GM23338 (cell line): ENCODE measurements around the gene RNF181. TPM values are rescaled to one million over a fixed set of nuclear protein-coding genes. Genes with fewer than 3 reads are reported as not detected.
A peak's percentile ranks its signal among the peaks of the same experiment; 100 is the strongest.

Experiments used
- ATAC-seq: fragments of 200-7000 bp; cut with Tn5 transposase; 3 replicates; pipeline ENCODE4 v1.9.1; 2020
- DNase-seq: peaks from one replicate; pipeline ENCODE4 v3.0.0-alpha.2; 2015; ENCODE audit warnings: low spot score
- H2AFZ ChIP-seq: fragments of 200-600 bp; sonication (generic); 2 replicates; pipeline ENCODE4 v1.8.0; 2016; ENCODE audit warnings: antibody characterized with exemption, mild to moderate bottlenecking, moderate library complexity
- H3F3A ChIP-seq: fragments of 200-600 bp; sonication (generic); replicated peaks from 2 replicates; pipeline ENCODE4 v1.8.0; 2017; ENCODE audit warnings: antibody characterized with exemption, mixed run types, low read depth
- H3K27ac ChIP-seq: fragments of 200-600 bp; sonication (generic); 2 replicates; pipeline ENCODE4 v1.6.1; 2016; ENCODE audit warnings: low read depth
- H3K27me3 ChIP-seq: fragments of 200-600 bp; sonication (generic); 2 replicates; pipeline ENCODE4 v1.8.0; 2016; ENCODE audit warnings: mild to moderate bottlenecking, mixed run types, moderate library complexity; ENCODE audit not compliant: insufficient read depth
- H3K36me3 ChIP-seq: fragments of 200-600 bp; sonication (generic); 2 replicates; pipeline ENCODE4 v1.8.0; 2016; ENCODE audit warnings: mild to moderate bottlenecking; ENCODE audit not compliant: insufficient read depth
- H3K4me1 ChIP-seq: fragments of 200-600 bp; sonication (generic); 2 replicates; pipeline ENCODE4 v1.8.0; 2016; ENCODE audit warnings: mild to moderate bottlenecking, moderate library complexity; ENCODE audit not compliant: insufficient read depth
- H3K4me2 ChIP-seq: fragments of 200-600 bp; sonication (generic); 2 replicates; pipeline ENCODE4 v1.7.1; 2017; ENCODE audit warnings: mixed run types
- H3K4me3 ChIP-seq: fragments of 200-600 bp; sonication (generic); 2 replicates; pipeline ENCODE4 v1.6.1; 2016; ENCODE audit warnings: mixed run types
- H3K79me2 ChIP-seq: fragments of 200-600 bp; sonication (generic); replicated peaks from 2 replicates; pipeline ENCODE4 v1.8.0; 2017; ENCODE audit warnings: mild to moderate bottlenecking; ENCODE audit not compliant: insufficient read depth
- H3K9me2 ChIP-seq: fragments of 200-600 bp; sonication (generic); 2 replicates; pipeline ENCODE4 v1.8.0; 2017; ENCODE audit not compliant: insufficient read depth
- H4K20me1 ChIP-seq: fragments of 200-600 bp; sonication (generic); replicated peaks from 2 replicates; pipeline ENCODE4 v1.8.0; 2017; ENCODE audit warnings: mild to moderate bottlenecking; ENCODE audit not compliant: insufficient read depth
- H3K27ac Mint-ChIP-seq: 2 replicates; pipeline ENCODE4 v1.8.0; 2020; ENCODE audit warnings: inconsistent platforms, mild to moderate bottlenecking, moderate library complexity, mixed read lengths
- H3K27me3 Mint-ChIP-seq: 3 replicates; pipeline ENCODE4 v1.8.0; 2022; ENCODE audit warnings: low read depth, mild to moderate bottlenecking, moderate library complexity, mixed read lengths, inconsistent platforms; ENCODE audit not compliant: insufficient read depth, poor library complexity
- H3K36me3 Mint-ChIP-seq: 3 replicates; pipeline ENCODE4 v1.8.0; 2021; ENCODE audit warnings: low read depth, mild to moderate bottlenecking, inconsistent platforms, moderate library complexity, mixed read lengths
- H3K4me1 Mint-ChIP-seq: 3 replicates; pipeline ENCODE4 v1.8.0; 2020; ENCODE audit warnings: mild to moderate bottlenecking, inconsistent platforms, mixed read lengths
- H3K4me3 Mint-ChIP-seq: 3 replicates; pipeline ENCODE4 v1.8.0; 2021; ENCODE audit warnings: moderate library complexity, mild to moderate bottlenecking, inconsistent platforms, mixed read lengths
- H3K9me3 Mint-ChIP-seq: 3 replicates; pipeline ENCODE4 v1.8.0; 2020; ENCODE audit warnings: moderate library complexity, mild to moderate bottlenecking, inconsistent platforms, mixed read lengths
- CREB1 ChIP-seq: fragments of 250-450 bp; sonication (Bioruptor Pico); IDR thresholded peaks from 2 replicates; pipeline ENCODE4 v1.5.0; 2020; ENCODE audit warnings: low read depth, mild to moderate bottlenecking, moderate library complexity
- EZH2phosphoT487 ChIP-seq: fragments of 200-600 bp; sonication (generic); IDR thresholded peaks from one replicate; pipeline ENCODE4 v1.8.1; 2018; ENCODE audit warnings: antibody characterized with exemption; ENCODE audit not compliant: unreplicated experiment
- JUNB ChIP-seq: IDR thresholded peaks from one replicate; pipeline ENCODE4 v1.6.1; 2016; ENCODE audit warnings: antibody characterized with exemption; ENCODE audit not compliant: unreplicated experiment
- NANOG ChIP-seq: IDR thresholded peaks from 2 replicates; pipeline ENCODE4 v1.6.1; 2016; ENCODE audit warnings: antibody characterized with exemption, borderline replicate concordance
- POLR2AphosphoS5 ChIP-seq: IDR thresholded peaks from 2 replicates; pipeline ENCODE4 v1.6.1; 2016; ENCODE audit warnings: antibody characterized with exemption, low read depth
- ZNF114 ChIP-seq: fragments of 250-450 bp; sonication (Bioruptor Pico); IDR thresholded peaks from 2 replicates; pipeline ENCODE4 v1.5.0; 2020; ENCODE audit warnings: mild to moderate bottlenecking, moderate library complexity
- ZNF331 ChIP-seq: fragments of 250-450 bp; sonication (Bioruptor Pico); IDR thresholded peaks from 2 replicates; pipeline ENCODE4 v1.5.0; 2020; ENCODE audit warnings: low read depth, mild to moderate bottlenecking, moderate library complexity
- polyA plus RNA-seq: library from polyadenylated mRNA; unstranded; fragments of >200 nt; fragmentation: Nextera tagmentation; extraction: Ambion mirVana; gene quantifications from 2 replicates; pipeline ENCODE4 v1.2.1, GENCODE V29; 2016
- total RNA-seq: library from RNA; depleted of rRNA; stranded (reverse); fragments of >200 nt; shearing (Covaris generic); gene quantifications from 2 replicates; pipeline ENCODE4 v1.2.3, GENCODE V29; 2014
- TF ChIP-seq, protein P1 (sequence below): fragments of 250-450 bp; sonication (Bioruptor Pico); IDR thresholded peaks from 2 replicates; pipeline ENCODE4 v1.5.0; 2020; ENCODE audit warnings: mild to moderate bottlenecking, moderate library complexity
- TF ChIP-seq, protein P2 (sequence below): IDR thresholded peaks from 2 replicates; pipeline ENCODE4 v1.6.1; 2016; ENCODE audit warnings: antibody characterized with exemption

RNF181 gene
- total and polyA plus RNA-seq, 2 experiments from 2014 or later: 114 to 260 TPM

DNA sequence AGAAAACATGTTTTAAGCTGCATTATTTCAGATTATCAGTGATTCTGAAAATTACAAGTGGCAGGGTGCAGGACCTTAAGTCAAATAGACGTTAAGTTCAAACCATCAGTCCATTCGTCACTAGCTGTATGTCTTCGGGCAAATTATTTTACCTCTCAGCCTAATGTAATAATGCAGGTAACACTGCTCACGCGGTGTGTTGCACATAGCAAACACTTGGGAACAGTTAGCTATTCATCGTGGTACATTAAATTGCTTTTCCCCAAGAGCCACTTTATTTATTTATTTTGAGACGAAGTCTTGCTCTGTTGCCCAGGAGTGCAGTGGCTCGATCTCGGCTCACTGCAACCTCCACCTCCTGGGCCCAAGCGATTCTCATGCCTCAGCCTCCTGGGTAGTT, 46.5 kb upstream of the RNF181 start (continued):
- TF ChIP-seq, protein P1, sequence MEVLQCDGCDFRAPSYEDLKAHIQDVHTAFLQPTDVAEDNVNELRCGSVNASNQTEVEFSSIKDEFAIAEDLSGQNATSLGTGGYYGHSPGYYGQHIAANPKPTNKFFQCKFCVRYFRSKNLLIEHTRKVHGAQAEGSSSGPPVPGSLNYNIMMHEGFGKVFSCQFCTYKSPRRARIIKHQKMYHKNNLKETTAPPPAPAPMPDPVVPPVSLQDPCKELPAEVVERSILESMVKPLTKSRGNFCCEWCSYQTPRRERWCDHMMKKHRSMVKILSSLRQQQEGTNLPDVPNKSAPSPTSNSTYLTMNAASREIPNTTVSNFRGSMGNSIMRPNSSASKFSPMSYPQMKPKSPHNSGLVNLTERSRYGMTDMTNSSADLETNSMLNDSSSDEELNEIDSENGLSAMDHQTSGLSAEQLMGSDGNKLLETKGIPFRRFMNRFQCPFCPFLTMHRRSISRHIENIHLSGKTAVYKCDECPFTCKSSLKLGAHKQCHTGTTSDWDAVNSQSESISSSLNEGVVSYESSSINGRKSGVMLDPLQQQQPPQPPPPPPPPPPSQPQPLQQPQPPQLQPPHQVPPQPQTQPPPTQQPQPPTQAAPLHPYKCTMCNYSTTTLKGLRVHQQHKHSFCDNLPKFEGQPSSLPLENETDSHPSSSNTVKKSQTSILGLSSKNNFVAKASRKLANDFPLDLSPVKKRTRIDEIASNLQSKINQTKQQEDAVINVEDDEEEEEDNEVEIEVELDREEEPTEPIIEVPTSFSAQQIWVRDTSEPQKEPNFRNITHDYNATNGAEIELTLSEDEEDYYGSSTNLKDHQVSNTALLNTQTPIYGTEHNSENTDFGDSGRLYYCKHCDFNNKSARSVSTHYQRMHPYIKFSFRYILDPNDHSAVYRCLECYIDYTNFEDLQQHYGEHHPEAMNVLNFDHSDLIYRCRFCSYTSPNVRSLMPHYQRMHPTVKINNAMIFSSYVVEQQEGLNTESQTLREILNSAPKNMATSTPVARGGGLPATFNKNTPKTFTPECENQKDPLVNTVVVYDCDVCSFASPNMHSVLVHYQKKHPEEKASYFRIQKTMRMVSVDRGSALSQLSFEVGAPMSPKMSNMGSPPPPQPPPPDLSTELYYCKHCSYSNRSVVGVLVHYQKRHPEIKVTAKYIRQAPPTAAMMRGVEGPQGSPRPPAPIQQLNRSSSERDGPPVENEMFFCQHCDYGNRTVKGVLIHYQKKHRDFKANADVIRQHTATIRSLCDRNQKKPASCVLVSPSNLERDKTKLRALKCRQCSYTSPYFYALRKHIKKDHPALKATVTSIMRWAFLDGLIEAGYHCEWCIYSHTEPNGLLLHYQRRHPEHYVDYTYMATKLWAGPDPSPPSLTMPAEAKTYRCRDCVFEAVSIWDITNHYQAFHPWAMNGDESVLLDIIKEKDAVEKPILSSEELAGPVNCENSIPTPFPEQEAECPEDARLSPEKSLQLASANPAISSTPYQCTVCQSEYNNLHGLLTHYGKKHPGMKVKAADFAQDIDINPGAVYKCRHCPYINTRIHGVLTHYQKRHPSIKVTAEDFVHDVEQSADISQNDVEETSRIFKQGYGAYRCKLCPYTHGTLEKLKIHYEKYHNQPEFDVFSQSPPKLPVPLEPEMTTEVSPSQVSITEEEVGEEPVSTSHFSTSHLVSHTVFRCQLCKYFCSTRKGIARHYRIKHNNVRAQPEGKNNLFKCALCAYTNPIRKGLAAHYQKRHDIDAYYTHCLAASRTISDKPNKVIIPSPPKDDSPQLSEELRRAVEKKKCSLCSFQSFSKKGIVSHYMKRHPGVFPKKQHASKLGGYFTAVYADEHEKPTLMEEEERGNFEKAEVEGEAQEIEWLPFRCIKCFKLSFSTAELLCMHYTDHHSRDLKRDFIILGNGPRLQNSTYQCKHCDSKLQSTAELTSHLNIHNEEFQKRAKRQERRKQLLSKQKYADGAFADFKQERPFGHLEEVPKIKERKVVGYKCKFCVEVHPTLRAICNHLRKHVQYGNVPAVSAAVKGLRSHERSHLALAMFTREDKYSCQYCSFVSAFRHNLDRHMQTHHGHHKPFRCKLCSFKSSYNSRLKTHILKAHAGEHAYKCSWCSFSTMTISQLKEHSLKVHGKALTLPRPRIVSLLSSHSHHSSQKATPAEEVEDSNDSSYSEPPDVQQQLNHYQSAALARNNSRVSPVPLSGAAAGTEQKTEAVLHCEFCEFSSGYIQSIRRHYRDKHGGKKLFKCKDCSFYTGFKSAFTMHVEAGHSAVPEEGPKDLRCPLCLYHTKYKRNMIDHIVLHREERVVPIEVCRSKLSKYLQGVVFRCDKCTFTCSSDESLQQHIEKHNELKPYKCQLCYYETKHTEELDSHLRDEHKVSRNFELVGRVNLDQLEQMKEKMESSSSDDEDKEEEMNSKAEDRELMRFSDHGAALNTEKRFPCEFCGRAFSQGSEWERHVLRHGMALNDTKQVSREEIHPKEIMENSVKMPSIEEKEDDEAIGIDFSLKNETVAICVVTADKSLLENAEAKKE (CRISPR knock-in tag): no peak

DNA sequence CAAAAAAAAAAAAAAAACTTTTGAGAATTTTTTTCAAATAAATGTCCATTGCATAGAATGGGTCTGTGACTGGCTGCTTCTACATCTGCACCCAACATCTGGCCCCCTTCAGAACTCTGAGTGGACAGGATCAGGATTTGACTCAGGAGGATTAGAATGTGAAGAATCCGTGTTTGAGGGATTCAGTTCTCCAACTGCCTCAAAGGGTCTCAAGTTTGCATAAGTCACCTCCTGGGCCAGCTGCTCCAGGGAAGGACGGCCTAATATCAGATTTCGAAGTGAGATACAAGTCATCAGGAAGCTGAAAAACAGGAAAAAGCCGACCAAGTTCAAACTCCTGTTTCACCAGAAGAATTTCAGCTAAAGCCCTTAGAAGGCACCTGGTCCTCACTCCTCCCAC, 45.7 kb upstream of the RNF181 start:
- peaks cover 37% of the 10 kb centered on the region for H3K36me3 ChIP-seq
- H3K27me3 ChIP-seq: no peaks in the 10 kb centered on the region
- H3K4me3 ChIP-seq: no peak overlapping the region
- H3K4me1 ChIP-seq: no peaks in the 10 kb centered on the region
- ATAC-seq (no peak), DNase-seq (peak; percentile 44)
- H3K4me3 Mint-ChIP-seq: no peak overlapping the region
- H3K27ac ChIP-seq: no peak overlapping the region
- H3K27me3 Mint-ChIP-seq: peaks cover 18% of the 10 kb centered on the region
- no peak overlapping the region for H3K4me2 ChIP-seq
- H3K36me3 Mint-ChIP-seq: peaks cover 77% of the 10 kb centered on the region
- no peaks in the 10 kb centered on the region for H3K9me2 ChIP-seq
- no peak overlapping the region for H3K27ac Mint-ChIP-seq
- no peaks in the 10 kb centered on the region for H4K20me1 ChIP-seq
- H3K9me3 Mint-ChIP-seq: no peaks in the 10 kb centered on the region; the same call in 2 of the 3 replicates
- H3F3A ChIP-seq: peaks cover 27% of the 10 kb centered on the region
- H2AFZ ChIP-seq: no peak overlapping the region
- H3K4me1 Mint-ChIP-seq: peaks cover 8% of the 10 kb centered on the region; the same call in 2 of the 3 replicates
- no peaks in the 10 kb centered on the region for H3K79me2 ChIP-seq
- TF ChIP-seq POLR2AphosphoS5: no peak
- TF ChIP-seq ZNF331 (CRISPR knock-in tag): no peak
- TF ChIP-seq NANOG: no peak
- TF ChIP-seq ZNF114: no peak
- no peak for TF ChIP-seq JUNB
- TF ChIP-seq, protein P2, sequence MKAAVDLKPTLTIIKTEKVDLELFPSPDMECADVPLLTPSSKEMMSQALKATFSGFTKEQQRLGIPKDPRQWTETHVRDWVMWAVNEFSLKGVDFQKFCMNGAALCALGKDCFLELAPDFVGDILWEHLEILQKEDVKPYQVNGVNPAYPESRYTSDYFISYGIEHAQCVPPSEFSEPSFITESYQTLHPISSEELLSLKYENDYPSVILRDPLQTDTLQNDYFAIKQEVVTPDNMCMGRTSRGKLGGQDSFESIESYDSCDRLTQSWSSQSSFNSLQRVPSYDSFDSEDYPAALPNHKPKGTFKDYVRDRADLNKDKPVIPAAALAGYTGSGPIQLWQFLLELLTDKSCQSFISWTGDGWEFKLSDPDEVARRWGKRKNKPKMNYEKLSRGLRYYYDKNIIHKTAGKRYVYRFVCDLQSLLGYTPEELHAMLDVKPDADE: no peak
- TF ChIP-seq, protein P1 (CRISPR knock-in tag): no peak
- TF ChIP-seq CREB1 (CRISPR knock-in tag): no peak
- TF ChIP-seq EZH2phosphoT487: no peak
